ENCODE measurements around the gene DAGLA.
"Not testable (repeated sequence)": the region's sequence is repeated elsewhere in the genome, so short reads cannot be mapped to it uniquely, and the experiment has no call there.

Gene DAGLA

GRCh38 chr11:61679893-61680621, at the start of gene DAGLA:
Gene DAGLA (plus strand): TSS chr11:61680391. CDS start chr11:61720156, 39,765 bp downstream.
- peak; percentile 80 for DNase-seq

GRCh38 chr11:61632096-61632495, 48.1 kb upstream of the DAGLA start:
- DNase-seq = no peak

- no peak for DNase-seq
Measured at GRCh38 chr11:61635304-61635703, 44.9 kb upstream of the DAGLA start.

GRCh38 chr11:61635787-61636186, 44.4 kb upstream of the DAGLA start:
- DNase-seq = no peak

GRCh38 chr11:61636676-61637075, 43.5 kb upstream of the DAGLA start:
- DNase-seq = no peak

GRCh38 chr11:61637277-61637676, 42.9 kb upstream of the DAGLA start:
- no peak for DNase-seq

- DNase-seq = no peak
Measured at GRCh38 chr11:61639816-61640443, 40.3 kb upstream of the DAGLA start.

GRCh38 chr11:61642162-61642561, 38.0 kb upstream of the DAGLA start:
- no peak for DNase-seq

- no peak for DNase-seq
Measured at GRCh38 chr11:61645179-61645868, 34.9 kb upstream of the DAGLA start.

- DNase-seq = no peak
Measured at GRCh38 chr11:61647529-61647928, 32.7 kb upstream of the DAGLA start.

GRCh38 chr11:61650781-61651571, 29.2 kb upstream of the DAGLA start:
- no peak for DNase-seq

- DNase-seq = no peak
Measured at GRCh38 chr11:61652135-61652534, 28.1 kb upstream of the DAGLA start.

GRCh38 chr11:61654397-61654829, 25.8 kb upstream of the DAGLA start:
- peak; percentile 4 for DNase-seq

- DNase-seq = not testable (repeated sequence)
Measured at GRCh38 chr11:61655266-61656159, 24.7 kb upstream of the DAGLA start.

GRCh38 chr11:61656347-61657077, 23.7 kb upstream of the DAGLA start:
- DNase-seq = no peak

GRCh38 chr11:61657566-61658290, 22.5 kb upstream of the DAGLA start:
- DNase-seq = no peak

- no peak for DNase-seq
Measured at GRCh38 chr11:61659413-61660196, 20.6 kb upstream of the DAGLA start.

- not testable (repeated sequence) for DNase-seq
Measured at GRCh38 chr11:61660997-61661396, 19.2 kb upstream of the DAGLA start.

GRCh38 chr11:61666684-61667297, 13.4 kb upstream of the DAGLA start:
- DNase-seq = no peak

All from CD4-positive, alpha-beta T cell treated with Interleukin-21 for 1 hour (primary cell).